Esophagus muscularis mucosa (tissue), 4 donors: ENCODE results near the gene EPHA2.

Source experiments
- EP300 ChIP-seq: sonication (generic); formaldehyde crosslinking; IDR thresholded peaks from one replicate; pipeline ENCODE4 v1.6.1; 2017; ENCODE audit warnings: antibody characterized with exemption
- POLR2A ChIP-seq: fragments of 450-650 bp; IDR thresholded peaks from one replicate; pipeline ENCODE4 v1.6.1; 2017; ENCODE audit warnings: antibody characterized with exemption, moderate library complexity, mild to moderate bottlenecking, low read depth
- TF ChIP-seq, protein P1 (sequence below), 3 experiments: fragments of 200-600 bp in 2 of 3; fragments of 450-650 bp in 1 of 3; sonication (generic) in 2 of 3; IDR thresholded peaks; one replicate each; pipeline ENCODE4 v1.5.1; 2017 to 2019; ENCODE audit warnings: antibody characterized with exemption in 3 of 3, mild to moderate bottlenecking in 2 of 3, moderate library complexity in 1 of 3

GRCh38 chr1:16130827-16131226, 25.0 kb downstream of the EPHA2 start:
- no peak for TF ChIP-seq POLR2A
- TF ChIP-seq, protein P1, sequence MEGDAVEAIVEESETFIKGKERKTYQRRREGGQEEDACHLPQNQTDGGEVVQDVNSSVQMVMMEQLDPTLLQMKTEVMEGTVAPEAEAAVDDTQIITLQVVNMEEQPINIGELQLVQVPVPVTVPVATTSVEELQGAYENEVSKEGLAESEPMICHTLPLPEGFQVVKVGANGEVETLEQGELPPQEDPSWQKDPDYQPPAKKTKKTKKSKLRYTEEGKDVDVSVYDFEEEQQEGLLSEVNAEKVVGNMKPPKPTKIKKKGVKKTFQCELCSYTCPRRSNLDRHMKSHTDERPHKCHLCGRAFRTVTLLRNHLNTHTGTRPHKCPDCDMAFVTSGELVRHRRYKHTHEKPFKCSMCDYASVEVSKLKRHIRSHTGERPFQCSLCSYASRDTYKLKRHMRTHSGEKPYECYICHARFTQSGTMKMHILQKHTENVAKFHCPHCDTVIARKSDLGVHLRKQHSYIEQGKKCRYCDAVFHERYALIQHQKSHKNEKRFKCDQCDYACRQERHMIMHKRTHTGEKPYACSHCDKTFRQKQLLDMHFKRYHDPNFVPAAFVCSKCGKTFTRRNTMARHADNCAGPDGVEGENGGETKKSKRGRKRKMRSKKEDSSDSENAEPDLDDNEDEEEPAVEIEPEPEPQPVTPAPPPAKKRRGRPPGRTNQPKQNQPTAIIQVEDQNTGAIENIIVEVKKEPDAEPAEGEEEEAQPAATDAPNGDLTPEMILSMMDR (IDR thresholded peaks at IDR 0.05): no peak
- no peak for TF ChIP-seq EP300
